HG02981 (cell line): ENCODE results near the gene OTOP1.
"Not testable (repeated sequence)": the region's sequence is repeated elsewhere in the genome, so short reads cannot be mapped to it uniquely, and the experiment has no call there.

Experiments
- ATAC-seq: cut with Tn5 transposase; IDR thresholded peaks from one replicate; pipeline ENCODE4 v1.9.1; 2021; ENCODE audit warnings: mild to moderate bottlenecking, moderate library complexity; ENCODE audit not compliant: unreplicated experiment

Gene OTOP1

DNA sequence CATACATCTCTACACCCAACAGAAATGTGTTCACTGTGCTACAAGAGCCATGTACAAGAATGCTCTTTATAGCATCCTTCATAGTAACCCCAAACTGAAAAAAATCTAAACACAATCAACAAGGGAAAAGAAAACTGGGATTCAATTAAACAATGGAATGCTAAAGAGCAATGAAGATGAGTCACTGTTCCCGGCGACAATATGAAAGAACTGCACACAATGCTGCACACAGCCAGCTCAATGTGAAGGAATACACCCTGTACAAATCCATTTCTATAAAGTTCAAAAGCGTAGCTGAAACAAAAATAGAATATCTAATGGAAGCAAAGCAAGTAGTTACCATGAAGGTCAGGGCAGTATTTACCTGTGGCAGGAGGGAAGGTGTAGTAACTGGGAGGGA is 12.8 kb upstream of the OTOP1 start:
- ATAC-seq, result not testable (repeated sequence)

DNA sequence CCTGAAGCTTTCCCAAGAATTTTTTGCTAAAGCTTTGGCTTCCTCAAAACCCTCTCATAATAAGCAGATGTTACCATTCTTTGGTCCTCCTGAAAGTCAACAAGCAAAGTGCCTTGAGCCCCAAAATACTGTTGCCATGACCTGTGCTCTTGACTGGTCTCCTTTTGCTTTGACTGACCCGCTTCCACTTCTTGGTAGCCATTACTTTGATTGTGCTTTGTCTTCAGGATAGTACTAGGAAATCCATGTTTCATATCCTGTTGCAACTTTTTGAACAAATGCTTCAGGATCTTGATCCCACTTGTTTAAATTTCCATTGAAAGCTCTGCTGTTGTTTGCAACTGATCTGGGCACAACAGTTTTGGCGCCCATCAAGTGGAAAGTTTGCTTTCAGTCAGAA is 6.9 kb upstream of the OTOP1 start:
- ATAC-seq, result no peak

DNA sequence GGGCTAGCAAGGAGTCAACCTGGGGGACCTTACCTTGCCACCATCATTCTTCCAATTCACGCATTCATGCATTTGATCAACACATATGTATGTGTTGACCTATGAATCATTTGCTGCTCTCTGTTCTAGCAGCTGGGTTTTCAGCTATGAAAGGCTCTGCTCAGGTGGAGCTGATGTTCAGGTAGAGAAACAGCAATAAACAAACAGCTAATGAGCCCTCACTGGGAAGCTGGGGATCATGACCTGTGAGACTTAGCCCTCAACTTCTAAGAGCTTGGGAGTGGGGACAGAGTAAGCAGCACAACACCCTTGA is 1.6 kb upstream of the OTOP1 start:
- no peak for ATAC-seq

DNA sequence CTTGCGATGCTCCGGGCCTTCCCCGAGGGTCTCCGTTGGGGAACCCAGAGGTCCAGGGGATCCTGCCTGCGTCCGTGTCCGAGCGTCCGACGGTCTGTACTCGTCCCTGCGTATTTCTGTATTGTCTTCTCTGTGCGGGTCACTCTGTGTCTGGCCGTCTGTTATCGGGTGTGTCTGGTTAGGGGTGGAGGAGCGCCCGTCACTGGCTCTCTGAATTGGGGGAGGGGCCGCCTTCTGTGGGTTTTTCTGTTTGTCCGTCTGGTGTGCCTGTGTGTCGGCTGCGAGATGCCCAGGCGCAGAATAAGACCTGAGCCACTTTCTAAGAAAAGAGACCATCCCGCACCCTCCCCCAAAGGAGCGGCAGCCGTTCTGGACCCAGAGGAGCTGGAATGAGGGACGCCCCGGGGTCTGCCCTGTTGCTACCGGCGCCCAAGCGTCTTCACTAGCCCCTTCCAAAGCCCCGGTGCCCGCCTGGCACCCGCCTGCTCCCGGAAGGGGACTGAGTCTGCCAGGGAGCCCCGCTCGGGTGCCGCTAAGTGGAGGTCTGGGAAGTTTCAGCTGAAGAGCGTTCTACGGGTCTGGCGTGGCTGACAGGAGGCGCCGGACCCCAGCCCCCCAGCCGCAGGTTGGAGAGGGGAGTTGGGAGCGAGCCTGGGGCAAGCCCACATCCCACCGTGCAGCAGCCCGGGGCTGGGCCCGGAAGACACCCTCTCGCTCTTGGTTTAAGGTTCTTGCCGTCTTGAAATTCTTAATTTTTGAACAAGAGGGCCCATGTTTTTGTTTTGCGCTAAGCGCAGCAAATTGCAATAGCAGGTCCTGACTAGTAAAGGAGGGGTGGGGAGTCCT is 1.0 kb upstream of the OTOP1 start:
- no peak for ATAC-seq

DNA sequence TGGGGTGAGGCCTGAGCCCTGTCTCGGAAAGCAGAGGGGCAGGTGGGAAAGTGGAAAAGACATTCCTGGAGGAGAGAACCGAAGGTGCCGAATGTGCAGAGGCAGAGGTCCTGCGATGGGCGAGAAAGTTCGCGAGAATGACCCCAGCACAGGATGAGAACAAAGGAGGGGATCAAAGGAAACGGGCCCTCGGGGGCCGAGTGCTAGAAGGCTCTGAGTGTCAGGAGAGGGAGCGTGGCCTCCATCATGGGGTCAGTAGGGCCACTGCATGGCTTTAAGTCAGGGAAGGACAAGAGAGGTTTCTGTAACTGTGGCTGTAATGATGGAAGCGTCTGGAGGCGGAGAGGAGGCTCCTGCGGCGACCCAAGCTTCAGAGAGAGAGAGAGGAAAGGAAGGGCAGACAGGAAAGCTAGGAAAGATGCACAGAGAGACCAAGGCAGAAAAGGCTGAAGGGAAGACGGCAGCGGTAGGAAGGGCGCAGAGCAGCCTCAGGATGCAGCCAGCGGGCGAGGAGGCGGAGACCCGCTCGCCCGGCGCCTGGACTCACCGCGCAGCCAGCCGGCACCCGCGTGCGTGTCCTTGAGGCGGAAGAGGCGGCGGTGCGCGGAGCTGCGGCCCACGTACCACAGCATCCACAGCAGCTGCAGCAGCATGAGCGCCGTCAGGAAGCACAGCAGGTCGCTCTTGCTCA is 669 bp downstream of the OTOP1 start:
- ATAC-seq, result no peak

DNA sequence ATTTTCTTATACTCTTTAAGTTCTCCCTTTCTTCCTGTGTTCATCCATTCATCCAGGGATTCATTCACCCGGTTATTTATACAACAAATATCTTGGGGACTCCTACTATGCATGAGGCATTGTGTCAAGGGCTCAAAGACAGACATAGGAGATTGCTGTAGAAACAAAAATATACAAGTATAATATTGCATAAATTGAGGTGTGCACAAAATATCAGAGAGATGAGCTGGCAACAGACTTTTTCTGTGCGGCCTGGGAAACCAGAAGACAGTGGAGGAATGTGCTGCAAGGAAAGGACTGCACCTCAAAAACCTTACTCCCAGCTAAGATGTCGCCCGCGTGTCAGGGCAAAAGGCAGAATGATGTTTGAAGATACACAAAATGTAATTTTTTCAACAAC is 9.6 kb downstream of the OTOP1 start:
- ATAC-seq, result no peak

DNA sequence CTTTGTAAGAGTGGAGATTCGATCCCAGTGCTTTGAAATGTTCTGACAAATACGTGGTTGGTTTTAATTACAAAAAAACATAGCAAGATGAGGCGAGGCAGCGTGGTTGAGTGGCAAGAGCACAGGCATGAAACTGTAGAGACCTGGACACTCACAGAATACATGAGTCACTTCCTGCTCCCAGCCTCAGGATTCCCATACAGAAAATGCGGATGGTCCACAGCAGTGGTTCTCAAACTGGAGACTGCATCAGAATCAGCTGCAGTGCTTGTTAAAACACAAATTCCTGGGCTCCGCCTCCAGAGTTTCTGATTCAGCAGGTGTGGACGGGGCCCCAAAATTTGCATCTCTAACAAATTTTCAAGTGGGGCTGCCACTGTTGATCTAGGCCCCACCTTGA is 10.1 kb downstream of the OTOP1 start:
- no peak for ATAC-seq

DNA sequence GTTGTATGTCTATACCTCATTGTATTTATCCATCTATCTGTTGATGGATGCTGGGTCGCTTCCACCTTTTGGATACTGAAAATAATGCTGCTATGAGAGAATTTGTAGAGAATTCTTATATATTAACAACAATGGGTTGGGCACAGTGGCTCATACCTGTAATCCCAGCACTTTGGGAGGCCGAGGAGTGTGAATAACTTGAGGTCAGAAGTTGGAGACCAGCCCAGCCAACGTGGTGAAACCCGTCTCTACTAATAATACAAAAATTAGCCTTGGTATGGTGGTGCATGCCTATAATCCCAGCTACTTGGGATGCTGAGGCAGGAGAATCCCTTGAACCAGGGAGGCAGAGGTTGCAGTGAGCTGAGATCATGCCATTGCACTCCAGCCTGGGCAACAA is 13.1 kb downstream of the OTOP1 start:
- ATAC-seq, result not testable (repeated sequence)

DNA sequence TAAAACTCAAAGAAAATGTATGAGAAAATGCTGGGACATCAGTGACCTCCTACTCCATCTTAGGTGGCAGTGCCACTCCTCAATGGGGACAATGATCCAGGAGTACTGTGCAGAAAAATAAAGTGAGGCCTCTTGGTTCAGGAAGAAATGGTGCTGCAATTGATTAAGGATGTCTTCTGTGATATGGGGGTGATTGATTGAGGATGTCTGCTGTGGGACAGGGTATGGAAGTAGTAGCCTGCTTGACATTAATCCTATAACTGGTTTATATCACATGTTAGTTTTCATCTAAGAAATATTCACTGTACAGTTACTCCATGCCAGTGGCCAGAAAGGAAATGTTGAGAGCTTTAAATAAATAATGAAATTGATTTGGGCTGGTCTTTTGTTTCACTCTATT is 20.5 kb downstream of the OTOP1 start:
- ATAC-seq, result no peak

DNA sequence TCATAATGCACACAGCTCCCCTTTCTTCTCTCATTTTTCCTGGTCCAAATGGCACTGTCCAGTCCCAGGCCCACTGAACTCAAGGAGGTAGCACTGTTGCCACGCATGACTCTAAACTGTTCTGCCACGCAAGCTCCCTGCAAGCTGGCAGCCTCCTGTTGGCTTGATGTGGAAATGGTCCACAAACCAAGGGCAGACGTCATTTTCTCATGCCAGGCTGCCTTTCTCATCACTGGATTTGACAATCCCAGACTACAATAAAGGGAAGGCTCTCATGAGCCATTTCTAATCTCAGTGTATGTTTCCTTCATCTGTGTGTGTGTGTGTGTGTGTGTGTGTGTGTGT is 22.4 kb downstream of the OTOP1 start:
- no peak for ATAC-seq

DNA sequence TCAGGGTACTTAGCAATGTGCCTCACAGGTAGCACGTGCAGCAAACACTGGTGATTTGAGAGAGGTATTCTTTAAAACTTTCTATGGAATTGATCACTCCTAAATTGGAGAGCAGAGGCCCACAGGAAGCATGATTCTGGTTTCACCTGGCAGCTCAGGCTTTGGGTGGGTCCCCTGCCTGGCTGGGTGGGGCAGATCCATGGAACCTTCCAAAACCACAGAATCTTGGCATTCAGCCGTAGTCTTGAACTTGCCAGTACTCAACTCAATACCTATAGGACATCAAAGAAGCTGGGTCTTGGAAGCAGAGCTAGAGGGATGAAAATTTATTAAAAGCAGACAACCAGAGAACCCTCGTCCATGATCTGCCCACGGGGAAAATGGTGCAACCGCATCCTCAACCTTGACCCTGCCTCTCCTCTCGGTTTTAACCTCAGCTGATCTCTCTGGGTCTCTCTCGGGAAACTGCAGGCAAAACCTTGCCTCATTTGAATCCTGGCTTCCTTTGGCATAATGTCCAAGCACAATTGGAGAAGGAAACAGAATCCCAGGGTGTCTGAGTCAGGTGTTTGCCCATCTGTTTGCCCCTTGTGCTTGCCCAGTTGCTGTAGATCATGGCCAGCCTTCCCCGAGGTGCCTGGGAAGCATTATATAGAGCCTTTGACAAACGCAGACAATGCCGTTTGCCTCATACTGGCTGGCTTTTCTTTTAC is 22.9 kb downstream of the OTOP1 start:
- no peak for ATAC-seq

DNA sequence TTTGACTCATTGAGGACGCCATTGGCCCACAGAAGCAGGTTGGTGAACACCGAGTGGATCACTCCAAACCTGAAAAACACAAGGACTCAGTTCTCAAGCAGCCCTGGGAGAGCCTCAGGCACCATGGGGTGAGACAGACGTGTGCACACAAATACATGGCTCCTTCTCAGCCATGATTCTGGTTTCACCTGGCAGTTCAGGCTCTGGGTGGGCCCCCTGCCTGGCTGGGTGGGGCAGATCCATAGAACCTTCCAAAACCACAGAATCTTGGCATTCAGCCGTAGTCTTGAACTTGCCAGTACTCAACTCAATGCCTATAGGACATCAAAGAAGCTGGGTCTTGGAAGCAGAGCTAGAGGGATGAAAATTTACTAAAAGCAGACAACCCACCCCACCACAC is 24.2 kb downstream of the OTOP1 start:
- ATAC-seq, result no peak

DNA sequence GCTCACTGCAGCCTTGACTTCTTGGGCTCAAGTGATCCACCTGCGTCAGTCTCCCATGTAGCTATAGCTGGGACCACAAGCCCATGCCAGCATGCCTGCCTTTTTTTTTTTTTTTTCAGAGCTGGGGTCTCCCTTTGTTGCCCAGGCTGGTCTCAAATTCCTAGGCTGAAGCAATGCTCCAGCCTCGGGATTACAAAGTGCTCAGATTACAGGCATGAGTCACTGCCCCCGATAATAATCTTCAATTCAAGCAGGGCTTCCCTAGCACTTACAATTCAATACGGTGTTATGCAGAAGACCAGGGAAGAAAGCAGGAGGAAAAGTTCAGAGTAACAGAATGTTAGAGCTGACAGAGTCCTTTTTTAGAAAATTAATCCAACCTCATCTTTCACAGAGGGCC is 26.1 kb downstream of the OTOP1 start:
- no peak for ATAC-seq

DNA sequence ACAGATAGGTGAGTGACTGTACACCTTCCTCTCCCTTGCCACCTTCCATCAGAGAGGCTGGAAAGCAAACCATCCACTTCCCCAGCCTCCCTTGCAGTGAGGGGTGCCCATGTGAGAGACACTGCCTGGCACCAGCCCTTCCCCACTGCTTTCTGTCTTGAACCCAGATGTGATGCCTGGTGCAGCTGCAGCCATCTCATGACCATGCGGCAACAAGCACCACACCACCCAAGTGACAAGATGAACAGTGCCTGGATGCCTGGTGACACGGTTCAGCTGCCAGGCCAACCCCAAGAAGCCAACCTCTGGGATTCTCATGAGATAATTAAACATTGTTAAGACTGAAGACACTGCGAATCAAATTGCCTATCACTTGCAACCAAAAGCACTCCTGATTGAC is 31.4 kb downstream of the OTOP1 start:
- no peak for ATAC-seq

DNA sequence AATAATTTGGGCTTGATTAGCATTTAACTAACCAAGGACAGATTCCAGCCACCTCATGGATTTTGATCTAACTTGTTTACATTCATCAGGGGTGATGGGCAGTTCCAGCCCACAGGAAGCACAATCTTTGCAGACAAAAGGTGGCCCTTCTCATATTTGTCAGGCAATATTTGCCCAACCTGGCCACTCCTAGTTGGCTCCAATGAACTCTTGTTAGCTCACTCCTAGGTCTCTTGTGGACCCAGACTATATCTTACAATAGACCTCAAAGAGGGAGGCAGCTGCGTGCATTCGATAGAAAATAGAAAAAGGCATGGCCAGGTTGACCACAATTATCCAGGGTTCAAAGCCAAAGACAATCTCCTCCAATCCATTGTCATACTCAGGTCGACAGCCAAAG is 38.2 kb downstream of the OTOP1 start:
- not testable (repeated sequence) for ATAC-seq

DNA sequence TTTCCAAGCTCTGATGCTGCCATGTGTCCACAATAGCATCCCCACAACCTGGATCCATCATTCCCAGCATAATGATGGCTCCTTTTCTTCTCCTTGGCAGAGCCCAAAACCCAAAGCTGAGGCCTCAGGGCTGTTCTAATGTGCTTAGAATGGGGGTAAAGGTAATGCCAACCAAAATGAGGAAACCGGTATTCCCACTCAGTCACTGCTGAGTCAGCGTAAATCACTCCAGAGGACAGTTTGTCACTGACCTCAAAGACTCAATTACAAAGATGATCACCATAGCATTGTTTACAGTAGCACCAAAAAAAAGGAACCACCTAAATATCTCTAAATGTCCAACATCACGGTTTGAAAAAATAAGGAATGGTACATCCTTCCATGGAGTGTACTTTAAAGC is 41.2 kb downstream of the OTOP1 start:
- ATAC-seq, result no peak

DNA sequence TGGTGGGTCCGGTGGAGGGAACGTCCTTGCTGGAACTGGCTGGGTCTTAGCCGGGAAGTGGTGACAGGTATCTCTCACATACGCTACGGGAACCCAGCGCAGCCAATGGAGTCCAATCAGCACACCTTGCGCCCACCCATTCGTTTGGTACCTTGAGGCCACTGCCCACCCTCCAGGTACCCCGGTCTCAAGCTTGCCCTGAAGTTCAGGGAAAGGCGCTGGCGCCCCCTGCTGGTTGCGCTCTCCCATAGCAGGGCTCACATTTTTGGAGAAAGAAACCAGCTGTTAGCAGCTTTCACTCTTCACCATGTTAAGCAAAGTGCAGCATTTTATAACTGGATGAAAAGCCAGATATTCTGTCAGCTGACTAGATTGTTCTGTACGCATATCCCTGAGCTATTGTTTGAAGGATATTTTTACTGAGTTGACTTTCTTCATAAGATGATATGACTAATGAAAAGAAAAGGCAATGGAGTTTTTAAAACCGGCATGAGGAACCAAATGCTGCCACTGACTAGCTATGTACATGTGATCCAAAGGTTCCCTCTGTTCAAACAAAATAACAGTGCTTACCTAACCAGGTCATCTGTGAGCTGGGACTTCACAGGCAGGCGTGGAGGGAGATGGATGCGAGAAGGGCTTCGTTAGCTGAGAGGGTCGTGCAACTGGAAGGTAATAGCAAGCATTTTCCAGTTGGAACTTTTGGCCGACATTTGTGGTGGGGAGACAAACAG is 43.7 kb downstream of the OTOP1 start:
- no peak for ATAC-seq

DNA sequence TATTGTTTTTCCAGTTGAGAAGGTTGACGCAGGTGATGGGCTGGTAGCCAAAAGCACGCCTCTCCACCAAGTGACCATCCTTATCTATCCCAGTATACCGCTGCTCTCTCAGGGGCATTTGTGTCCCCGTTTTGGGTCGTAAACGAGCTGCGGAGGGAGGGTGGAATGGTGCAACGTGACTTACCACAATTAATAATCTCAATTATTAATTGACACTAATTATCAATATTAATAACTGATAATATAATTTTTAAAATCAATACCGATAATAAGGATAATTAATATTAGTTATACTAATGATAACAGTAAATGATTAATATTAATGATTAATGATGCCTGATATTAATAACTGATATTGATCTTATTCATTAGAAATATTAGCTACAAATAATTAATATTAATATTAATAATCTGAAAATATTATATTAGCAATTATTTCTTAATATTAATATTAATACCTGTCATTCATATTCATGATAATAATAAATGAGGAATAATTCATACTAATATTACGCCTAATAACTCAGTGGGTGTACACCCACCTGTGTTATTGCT is 56.1 kb downstream of the OTOP1 start:
- no peak for ATAC-seq

DNA sequence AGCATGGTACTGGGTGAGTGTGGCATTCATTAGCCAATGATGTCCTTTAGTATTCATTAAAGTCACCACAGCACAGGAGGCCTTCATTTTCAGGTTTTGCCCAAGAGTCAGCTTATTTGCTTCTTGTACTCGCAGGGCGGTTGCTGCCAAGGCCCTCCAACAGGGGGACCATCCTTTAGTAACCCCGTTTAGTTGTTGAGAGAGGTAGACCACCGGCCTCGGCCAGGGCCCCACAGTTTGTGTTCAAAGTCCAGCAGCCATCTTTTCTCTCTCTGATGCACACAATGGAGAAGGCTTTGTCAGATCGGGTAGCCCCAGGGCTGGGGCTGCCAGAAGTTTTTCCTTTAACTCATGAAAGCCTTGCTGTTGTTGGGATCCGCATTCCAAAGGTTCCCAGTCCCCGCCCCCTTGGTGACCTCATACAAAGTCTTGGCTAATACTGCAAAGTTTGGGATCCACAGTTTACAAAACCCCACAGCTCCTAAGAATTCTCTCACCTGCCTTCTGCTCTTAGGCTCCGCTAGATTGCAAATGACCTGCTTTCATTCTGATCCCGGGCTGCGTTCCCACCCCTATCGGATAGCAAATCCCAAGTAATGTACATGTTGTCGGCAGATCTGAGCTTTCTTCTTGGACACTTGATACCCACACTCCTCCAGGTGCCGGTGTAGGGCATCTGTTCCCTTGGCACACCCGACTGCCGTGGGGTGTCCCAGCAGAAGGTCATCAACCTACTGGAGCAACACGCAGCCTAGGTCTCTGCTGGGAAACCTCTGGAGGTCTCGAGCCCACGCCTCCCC is 58.5 kb downstream of the OTOP1 start:
- ATAC-seq, result not testable (repeated sequence)

DNA sequence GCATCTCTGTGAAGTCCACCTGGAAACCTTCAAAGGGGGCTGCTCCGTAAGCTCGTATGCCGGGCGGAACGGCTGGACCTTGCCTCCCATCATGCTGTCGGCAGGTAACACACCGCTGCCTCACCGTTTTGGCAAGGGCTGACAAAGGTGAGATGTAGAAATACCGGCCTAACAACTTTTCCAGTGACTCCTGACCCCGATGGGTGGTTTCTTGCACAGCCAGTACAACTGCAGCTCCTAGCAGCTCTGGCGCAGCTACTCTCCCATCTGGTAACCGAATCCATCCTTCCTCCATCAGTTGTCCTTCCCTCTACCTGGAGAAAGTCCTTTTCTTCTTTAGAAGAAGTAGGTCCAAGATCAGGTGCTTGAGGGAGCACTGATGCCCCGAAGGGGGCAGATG is 59.7 kb downstream of the OTOP1 start:
- not testable (repeated sequence) for ATAC-seq
